ENCODE data around the gene ZNF431.

The ZNF431 gene

GRCh38 chr19:21148681-21149080 lies 6.8 kb downstream of the ZNF431 start:
- Histone ChIP-seq H3K27ac (ENCODE audit: low read depth, low read length) (no peak overlapping the region), H3K4me2 (ENCODE audit: low read length) (no peak overlapping the region), H3F3A (ENCODE audit: control insufficient read depth, insufficient read depth) (no peaks in the 10 kb centered on the region), H3K9me2 (replicated peaks; ENCODE audit: control insufficient read depth, low read length) (no peaks in the 10 kb centered on the region), H4K20me1 (ENCODE audit: control insufficient read depth, insufficient read depth, low read depth, low read length) (no peaks in the 10 kb centered on the region), H3K4me3 (ENCODE audit: low read length) (no peak overlapping the region), H3K27me3 (ENCODE audit: control insufficient read depth, low read length) (no peaks in the 10 kb centered on the region), H3K36me3 (ENCODE audit: control insufficient read depth, low read length) (peaks cover 100% of the 10 kb centered on the region), H3K4me1 (ENCODE audit: control insufficient read depth, low read length) (no peaks in the 10 kb centered on the region), H3K9me3 (ENCODE audit: control insufficient read depth, insufficient read depth, low read length) (peaks cover 32% of the 10 kb centered on the region), H3K79me2 (ENCODE audit: control insufficient read depth, low read length) (peaks cover 88% of the 10 kb centered on the region)
- TF ChIP-seq EZH2phosphoT487 (IDR thresholded peaks at IDR 0.05; ENCODE audit: borderline replicate concordance, low read length), result no peak
- TF ChIP-seq, protein P1, sequence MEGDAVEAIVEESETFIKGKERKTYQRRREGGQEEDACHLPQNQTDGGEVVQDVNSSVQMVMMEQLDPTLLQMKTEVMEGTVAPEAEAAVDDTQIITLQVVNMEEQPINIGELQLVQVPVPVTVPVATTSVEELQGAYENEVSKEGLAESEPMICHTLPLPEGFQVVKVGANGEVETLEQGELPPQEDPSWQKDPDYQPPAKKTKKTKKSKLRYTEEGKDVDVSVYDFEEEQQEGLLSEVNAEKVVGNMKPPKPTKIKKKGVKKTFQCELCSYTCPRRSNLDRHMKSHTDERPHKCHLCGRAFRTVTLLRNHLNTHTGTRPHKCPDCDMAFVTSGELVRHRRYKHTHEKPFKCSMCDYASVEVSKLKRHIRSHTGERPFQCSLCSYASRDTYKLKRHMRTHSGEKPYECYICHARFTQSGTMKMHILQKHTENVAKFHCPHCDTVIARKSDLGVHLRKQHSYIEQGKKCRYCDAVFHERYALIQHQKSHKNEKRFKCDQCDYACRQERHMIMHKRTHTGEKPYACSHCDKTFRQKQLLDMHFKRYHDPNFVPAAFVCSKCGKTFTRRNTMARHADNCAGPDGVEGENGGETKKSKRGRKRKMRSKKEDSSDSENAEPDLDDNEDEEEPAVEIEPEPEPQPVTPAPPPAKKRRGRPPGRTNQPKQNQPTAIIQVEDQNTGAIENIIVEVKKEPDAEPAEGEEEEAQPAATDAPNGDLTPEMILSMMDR (IDR thresholded peaks at IDR 0.05; ENCODE audit: low read depth, low read length, poor library complexity, severe bottlenecking), result no peak

GRCh38 chr19:21149877-21150276 lies 8.0 kb downstream of the ZNF431 start:
- Histone ChIP-seq H3K79me2 (ENCODE audit: control insufficient read depth, low read length) (peaks cover 80% of the 10 kb centered on the region), H3K9me2 (replicated peaks; ENCODE audit: control insufficient read depth, low read length) (no peaks in the 10 kb centered on the region), H3K9me3 (ENCODE audit: control insufficient read depth, insufficient read depth, low read length) (peaks cover 25% of the 10 kb centered on the region), H3K4me1 (ENCODE audit: control insufficient read depth, low read length) (no peaks in the 10 kb centered on the region), H3K4me2 (ENCODE audit: low read length) (no peak overlapping the region), H4K20me1 (ENCODE audit: control insufficient read depth, insufficient read depth, low read depth, low read length) (no peaks in the 10 kb centered on the region), H3K36me3 (ENCODE audit: control insufficient read depth, low read length) (peaks cover 90% of the 10 kb centered on the region), H3K27ac (ENCODE audit: low read depth, low read length) (no peak overlapping the region), H3K27me3 (ENCODE audit: control insufficient read depth, low read length) (no peaks in the 10 kb centered on the region), H3K4me3 (ENCODE audit: low read length) (no peak overlapping the region), H3F3A (ENCODE audit: control insufficient read depth, insufficient read depth) (no peaks in the 10 kb centered on the region)
- TF ChIP-seq, protein P1 (IDR thresholded peaks at IDR 0.05; ENCODE audit: low read depth, low read length, poor library complexity, severe bottlenecking), result no peak

GRCh38 chr19:21151460-21151859 lies 9.6 kb downstream of the ZNF431 start:
- H3K36me3 ChIP-seq (ENCODE audit: control insufficient read depth, low read length), result peaks cover 85% of the 10 kb centered on the region
- no peaks in the 10 kb centered on the region for H3K27me3 ChIP-seq (ENCODE audit: control insufficient read depth, low read length)
- H3K9me2 ChIP-seq (replicated peaks; ENCODE audit: control insufficient read depth, low read length), result no peaks in the 10 kb centered on the region
- no peaks in the 10 kb centered on the region for H4K20me1 ChIP-seq (ENCODE audit: control insufficient read depth, insufficient read depth, low read depth, low read length)
- no peaks in the 10 kb centered on the region for H3F3A ChIP-seq (ENCODE audit: control insufficient read depth, insufficient read depth)
- peaks cover 81% of the 10 kb centered on the region for H3K79me2 ChIP-seq (ENCODE audit: control insufficient read depth, low read length)
- TF ChIP-seq, protein P1 (IDR thresholded peaks at IDR 0.05; ENCODE audit: low read depth, low read length, poor library complexity, severe bottlenecking), result no peak
- TF ChIP-seq EZH2phosphoT487 (IDR thresholded peaks at IDR 0.05; ENCODE audit: borderline replicate concordance, low read length), result no peak
- H3K4me3 ChIP-seq (ENCODE audit: low read length), result no peak overlapping the region
- H3K4me2 ChIP-seq (ENCODE audit: low read length), result no peak overlapping the region
- H3K27ac ChIP-seq (ENCODE audit: low read depth, low read length), result no peak overlapping the region
- peaks cover 27% of the 10 kb centered on the region for H3K9me3 ChIP-seq (ENCODE audit: control insufficient read depth, insufficient read depth, low read length)
- H3K4me1 ChIP-seq (ENCODE audit: control insufficient read depth, low read length), result no peaks in the 10 kb centered on the region
